NCI-H2029 (cell line): ENCODE measurements around the gene ZNF653.
"Not testable (repeated sequence)": the region's sequence is repeated elsewhere in the genome, so short reads cannot be mapped to it uniquely, and the experiment has no call there.

Source experiments
- DNase-seq: peaks from one replicate; lab custom pipeline; 2025; lab: John Stamatoyannopoulos, UW

Gene ZNF653

DNA sequence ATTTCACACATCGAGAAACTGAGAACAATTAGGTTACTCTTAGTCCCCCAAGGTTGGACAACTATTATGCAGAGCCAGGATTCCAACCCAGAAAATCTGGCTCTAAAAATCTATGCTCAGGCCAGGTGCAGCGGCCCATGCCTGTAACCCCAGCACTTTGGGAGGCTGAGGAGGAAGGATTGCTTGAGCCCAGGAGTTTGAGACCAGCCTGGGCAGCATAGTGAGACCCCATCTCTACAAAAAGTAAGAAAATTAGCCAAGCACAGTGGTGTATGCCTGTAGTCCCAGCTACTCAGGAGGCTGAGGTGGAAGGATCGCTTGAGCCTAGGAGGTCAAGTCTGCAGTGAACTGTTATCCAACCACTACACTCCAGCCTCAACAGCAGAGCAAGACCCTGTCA lies 72.1 kb downstream of the ZNF653 start:
- DNase-seq, result not testable (repeated sequence)
